GM19452 (cell line): ENCODE data around the gene PPP1R12B.
"Not testable (repeated sequence)": the region's sequence is repeated elsewhere in the genome, so short reads cannot be mapped to it uniquely, and the experiment has no call there.

Source experiments
- ATAC-seq: cut with Tn5 transposase; IDR thresholded peaks from one replicate; pipeline ENCODE4 v1.9.1; 2021; ENCODE audit not compliant: unreplicated experiment

Gene PPP1R12B

GRCh38 chr1:202577381-202577780 is 228.9 kb downstream of the PPP1R12B start:
- ATAC-seq, result no peak

GRCh38 chr1:202578001-202578504 is 229.6 kb downstream of the PPP1R12B start:
- ATAC-seq, result no peak

GRCh38 chr1:202578565-202578964 is 230.1 kb downstream of the PPP1R12B start:
- no peak for ATAC-seq

- ATAC-seq, result no peak
Measured at GRCh38 chr1:202579806-202580205, 231.3 kb downstream of the PPP1R12B start.

- no peak for ATAC-seq
Measured at GRCh38 chr1:202580619-202581018, 232.1 kb downstream of the PPP1R12B start.

GRCh38 chr1:202582350-202582749 is 233.9 kb downstream of the PPP1R12B start:
- not testable (repeated sequence) for ATAC-seq

- no peak for ATAC-seq
Measured at GRCh38 chr1:202584707-202585589, 236.4 kb downstream of the PPP1R12B start.

- ATAC-seq, result no peak
Measured at GRCh38 chr1:202585590-202585933, 237.1 kb downstream of the PPP1R12B start.

GRCh38 chr1:202586018-202586821 is 237.7 kb downstream of the PPP1R12B start:
- no peak for ATAC-seq

- no peak for ATAC-seq
Measured at GRCh38 chr1:202586871-202587270, 238.4 kb downstream of the PPP1R12B start.

GRCh38 chr1:202587859-202588485 is 239.5 kb downstream of the PPP1R12B start:
- no peak for ATAC-seq

- no peak for ATAC-seq
Measured at GRCh38 chr1:202588503-202589189, 240.1 kb downstream of the PPP1R12B start.

- no peak for ATAC-seq
Measured at GRCh38 chr1:202589190-202589930, 240.9 kb downstream of the PPP1R12B start.

- ATAC-seq, result no peak
Measured at GRCh38 chr1:202590126-202590525, 241.6 kb downstream of the PPP1R12B start.

- ATAC-seq, result no peak
Measured at GRCh38 chr1:202590975-202591411, 242.5 kb downstream of the PPP1R12B start.

- ATAC-seq, result no peak
Measured at GRCh38 chr1:202591515-202591914, 243.0 kb downstream of the PPP1R12B start.

- no peak for ATAC-seq
Measured at GRCh38 chr1:202592146-202592545, 243.6 kb downstream of the PPP1R12B start.

GRCh38 chr1:202593845-202594244 is 245.3 kb downstream of the PPP1R12B start:
- no peak for ATAC-seq

- no peak for ATAC-seq
Measured at GRCh38 chr1:202596638-202597037, 248.1 kb downstream of the PPP1R12B start.
